IMR-90 (cell line): ENCODE results near the gene TRPM8. TPM values are rescaled to one million over a fixed set of nuclear protein-coding genes. Genes with fewer than 3 reads are reported as not detected.
A peak's percentile ranks its signal among the peaks of the same experiment; 100 is the strongest.

Source experiments
- ATAC-seq: fragments of 200-7000 bp; cut with Tn5 transposase; 2 replicates; pipeline ENCODE4 v1.9.1; 2020; ENCODE audit warnings: low read depth, mild to moderate bottlenecking, moderate library complexity
- BruUV-seq: library from RNA; stranded (reverse); fragments of 400-500 nt; replicated peaks from 2 replicates; lab custom pipeline; 2021; lab: Mats Ljungman, UMichigan
- CTCF ChIA-PET: fragments of 300-600 bp; formaldehyde crosslinking; extraction: SDS; loops from one replicate; lab custom pipeline; 2021; ENCODE audit warnings: antibody characterized with exemption; lab: Yijun Ruan, JAX
- POLR2A ChIA-PET: fragments of 300-600 bp; sonication (Branson Sonifier 250); formaldehyde crosslinking; loops from one replicate; lab custom pipeline; 2022; ENCODE audit warnings: antibody characterized with exemption; ENCODE audit not compliant: unreplicated experiment; lab: Charles Lee
- DNase-seq: peaks from one replicate; pipeline ENCODE4 v3.0.0; 2013
- H2AFZ ChIP-seq: replicated peaks from 2 replicates; pipeline ENCODE3; 2013; ENCODE audit warnings: low read length, mild to moderate bottlenecking; ENCODE audit not compliant: poor library complexity
- H2AK5ac ChIP-seq: 2 replicates; pipeline ENCODE4 v1.6.1; 2013; ENCODE audit warnings: low read depth, low read length, inconsistent platforms
- H2AK9ac ChIP-seq: replicated peaks from 2 replicates; pipeline ENCODE3; 2013; ENCODE audit warnings: mild to moderate bottlenecking, low read depth, low read length, moderate library complexity; ENCODE audit not compliant: poor library complexity
- H2BK120ac ChIP-seq: 2 replicates; pipeline ENCODE4 v1.6.1; 2013; ENCODE audit warnings: low read depth, low read length, inconsistent platforms
- H2BK15ac ChIP-seq: 3 replicates; pipeline ENCODE4 v1.6.1; 2013; ENCODE audit warnings: low read depth, low read length, inconsistent platforms
- H2BK20ac ChIP-seq: 2 replicates; pipeline ENCODE4 v1.6.1; 2013; ENCODE audit warnings: low read depth, mild to moderate bottlenecking, inconsistent platforms, low read length, moderate library complexity
- H2BK5ac ChIP-seq: 2 replicates; pipeline ENCODE4 v1.6.1; 2013; ENCODE audit warnings: mild to moderate bottlenecking, low read depth, low read length, inconsistent platforms; ENCODE audit not compliant: poor library complexity, severe bottlenecking
- H3K14ac ChIP-seq: replicated peaks from 2 replicates; pipeline ENCODE4 v1.6.1; 2013; ENCODE audit warnings: low read depth, low read length, inconsistent platforms
- H3K18ac ChIP-seq: 2 replicates; pipeline ENCODE4 v1.6.1; 2013; ENCODE audit warnings: low read depth, low read length, control low read depth
- H3K23ac ChIP-seq: 2 replicates; pipeline ENCODE4 v1.6.1; 2013; ENCODE audit warnings: low read depth, low read length, inconsistent platforms
- H3K27ac ChIP-seq: 2 replicates; pipeline ENCODE4 v1.5.1; 2013; ENCODE audit warnings: mild to moderate bottlenecking, control low read depth, low read length; ENCODE audit not compliant: insufficient read depth
- H3K27me3 ChIP-seq: 2 replicates; pipeline ENCODE4 v1.6.1; 2013; ENCODE audit warnings: low read length; ENCODE audit not compliant: control insufficient read depth, insufficient read depth
- H3K36me3 ChIP-seq: 2 replicates; pipeline ENCODE4 v1.6.1; 2013; ENCODE audit warnings: low read length, mixed read lengths; ENCODE audit not compliant: control insufficient read depth, insufficient read depth
- H3K4ac ChIP-seq: 2 replicates; pipeline ENCODE4 v1.6.1; 2013; ENCODE audit warnings: low read depth, low read length, inconsistent platforms
- H3K4me1 ChIP-seq: 2 replicates; pipeline ENCODE4 v1.6.1; 2013; ENCODE audit warnings: low read length, mixed read lengths; ENCODE audit not compliant: control insufficient read depth, insufficient read depth
- H3K4me2 ChIP-seq: 2 replicates; pipeline ENCODE4 v1.6.1; 2013; ENCODE audit warnings: low read depth, mild to moderate bottlenecking, control low read depth, low read length, moderate library complexity
- H3K4me3 ChIP-seq: 2 replicates; pipeline ENCODE4 v1.5.1; 2013; ENCODE audit warnings: low read depth, mild to moderate bottlenecking, control low read depth, low read length, moderate library complexity; ENCODE audit not compliant: insufficient read depth
- H3K56ac ChIP-seq: 2 replicates; pipeline ENCODE4 v1.6.1; 2013; ENCODE audit warnings: low read length, inconsistent platforms; ENCODE audit not compliant: insufficient read depth; ENCODE audit errors: extremely low read depth
- H3K79me1 ChIP-seq, 2 experiments: 2 replicates each; pipeline ENCODE4 v1.6.1; 2013; ENCODE audit warnings: low read length in 2 of 2, inconsistent platforms in 1 of 2, low read depth in 1 of 2
- H3K9ac ChIP-seq: 2 replicates; pipeline ENCODE4 v1.6.1; 2013; ENCODE audit warnings: low read depth, low read length, control low read depth
- H3K9me1 ChIP-seq: 2 replicates; pipeline ENCODE4 v1.6.1; 2013; ENCODE audit warnings: low read length, inconsistent platforms; ENCODE audit not compliant: insufficient read depth
- H3K9me3 ChIP-seq: 2 replicates; pipeline ENCODE4 v1.6.1; 2013; ENCODE audit warnings: low read length; ENCODE audit not compliant: control insufficient read depth, insufficient read depth
- H4K20me1 ChIP-seq: 2 replicates; pipeline ENCODE4 v1.6.1; 2013; ENCODE audit warnings: low read length, inconsistent platforms; ENCODE audit not compliant: insufficient read depth
- H4K5ac ChIP-seq: 2 replicates; pipeline ENCODE4 v1.6.1; 2013; ENCODE audit warnings: mild to moderate bottlenecking, low read depth, low read length, control low read depth
- H4K8ac ChIP-seq, 2 experiments: 2 replicates each; pipeline ENCODE4 v1.6.1; 2013; ENCODE audit warnings: low read depth in 2 of 2, low read length in 2 of 2, control low read depth in 1 of 2, inconsistent platforms in 1 of 2
- H4K91ac ChIP-seq: 2 replicates; pipeline ENCODE4 v1.6.1; 2013; ENCODE audit warnings: low read depth, low read length, inconsistent platforms; ENCODE audit not compliant: insufficient read depth
- FOS ChIP-seq: fragments of 150-350 bp; IDR thresholded peaks from 2 replicates; pipeline ENCODE4 v1.6.1; 2016; ENCODE audit warnings: low read depth, low read length
- MAFK ChIP-seq: IDR thresholded peaks from 2 replicates; pipeline ENCODE4 v1.6.1; 2012; ENCODE audit warnings: low read depth, low read length, improper control_type of control experiment
- MAZ ChIP-seq: IDR thresholded peaks from 2 replicates; pipeline ENCODE4 v1.6.1; 2012; ENCODE audit warnings: low read depth, mild to moderate bottlenecking, low read length, improper control_type of control experiment, moderate library complexity, borderline replicate concordance
- RCOR1 ChIP-seq: IDR thresholded peaks from 2 replicates; pipeline ENCODE4 v1.6.1; 2012; ENCODE audit warnings: mild to moderate bottlenecking, low read length, improper control_type of control experiment; ENCODE audit not compliant: insufficient replicate concordance
- SMC3 ChIP-seq: fragments of 150-350 bp; IDR thresholded peaks from 2 replicates; pipeline ENCODE4 v1.6.1; 2016; ENCODE audit warnings: low read depth, mild to moderate bottlenecking, antibody characterized with exemption, low read length, moderate library complexity
- WGBS, 2 experiments: methylation state at CpG; one replicate each; pipeline versions ENCODE4 v1.1.5 to v1.1.7; 2013; ENCODE audit warnings: missing lambda C conversion rate in 2 of 2; ENCODE audit not compliant: insufficient read length in 1 of 2; ENCODE audit errors: extremely low coverage in 2 of 2; 5-methylcytosine and 5-hydroxymethylcytosine counted together
- dilution Hi-C: fragments of 300-500 bp; cut with HindIII; formaldehyde crosslinking; loops from one replicate; pipeline ENCODE4 v1.14.3; 2018; ENCODE audit warnings: low sequenced_read_pairs; ENCODE audit not compliant: unreplicated experiment
- in situ Hi-C: fragments of 300-500 bp; cut with MboI; formaldehyde crosslinking; loops from 3 replicates; pipeline ENCODE4 v1.14.3; 2019; ENCODE audit warnings: low sequenced_read_pairs, inconsistent platforms, mixed read lengths
- intact Hi-C: fragments of 100-400 bp; cut with micrococcal nuclease; formaldehyde crosslinking; loops from 2 replicates; pipeline ENCODE4 v1.10.0; 2022
- polyA plus RNA-seq, 3 experiments: library from polyadenylated mRNA; depleted of rRNA; stranded (reverse); fragments of >200 nt; gene quantifications; 2 replicates each; pipeline ENCODE4 v1.2.3, GENCODE V29; 2012; ENCODE audit warnings: low replicate concordance in 1 of 3
- total RNA-seq: library from RNA; depleted of rRNA; stranded (reverse); fragments of >200 nt; gene quantifications from 2 replicates; pipeline ENCODE4 v1.2.3, GENCODE V29; 2012
- TF ChIP-seq, protein P1 (sequence below): fragments of 150-350 bp; IDR thresholded peaks from 2 replicates; pipeline ENCODE4 v1.6.1; 2016; ENCODE audit warnings: low read depth, mild to moderate bottlenecking, low read length, moderate library complexity, borderline replicate concordance
- TF ChIP-seq, protein P2 (sequence below): conservative IDR thresholded peaks from 2 replicates; pipeline ENCODE4 v1.5.1; 2012; ENCODE audit warnings: mild to moderate bottlenecking, low read depth, low read length, improper control_type of control experiment

The TRPM8 gene
- total and polyA plus RNA-seq, 2 of the 4 experiments (the other 2 are of a cell fraction) = not detected

DNA sequence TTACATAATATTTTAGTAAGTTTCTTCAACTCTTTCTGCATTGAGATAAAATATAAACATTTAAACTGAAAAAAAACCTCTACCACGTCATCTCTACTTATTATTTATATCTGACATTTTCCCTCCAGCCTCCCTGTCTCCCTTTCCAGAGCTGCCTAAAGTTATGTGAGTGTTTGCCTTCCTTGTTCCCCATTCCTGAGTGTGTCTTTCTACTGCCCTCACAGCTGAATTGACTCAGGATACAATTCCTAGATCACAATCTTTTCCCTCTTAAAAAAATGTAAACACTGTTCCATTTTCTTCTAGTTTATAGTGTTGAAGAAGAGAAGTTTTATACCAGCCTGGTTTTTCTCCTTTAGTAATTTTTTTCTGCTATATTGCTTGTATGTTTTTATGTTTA lies 5.3 kb downstream of the TRPM8 start:
- Histone ChIP-seq H2BK20ac (no peak overlapping the region), H4K5ac (no peak overlapping the region), H3K36me3 (no peaks in the 10 kb centered on the region), H3K27me3 (peaks cover 26% of the 10 kb centered on the region), H2BK15ac (no peak overlapping the region), H3K9me3 (no peaks in the 10 kb centered on the region), H3K18ac (no peak overlapping the region), H3K9ac (no peak overlapping the region), H4K91ac (no peak overlapping the region), H2AFZ (no peak overlapping the region), H3K14ac (no peak overlapping the region), H2AK5ac (no peak overlapping the region), H2BK5ac (no peak overlapping the region), H3K27ac (no peak overlapping the region), H3K4me2 (no peak overlapping the region), H4K8ac (no peak overlapping the region), H2AK9ac (no peak overlapping the region), H3K4me3 (no peak overlapping the region), H4K20me1 (no peaks in the 10 kb centered on the region), H3K4ac (no peak overlapping the region), H3K56ac (no peak overlapping the region), H3K23ac (no peak overlapping the region), H2BK120ac (no peak overlapping the region), H3K4me1 (peaks cover 5% of the 10 kb centered on the region; the same call in 1 of the 2 replicates), H3K79me1 (no peaks in the 10 kb centered on the region), H3K9me1 (no peaks in the 10 kb centered on the region)
- in situ Hi-C loops (no loop called here), dilution Hi-C loops (no loop called here), intact Hi-C loops (no loop called here)
- no TSS peak for BruUV-seq
- POLR2A ChIA-PET = no interaction called here
- ATAC-seq (peak; percentile 70), DNase-seq (peak; percentile 41)
- CTCF ChIA-PET = no interaction called here
- no peak for TF ChIP-seq SMC3
- TF ChIP-seq MAFK = no peak
- no peak for TF ChIP-seq MAZ
- TF ChIP-seq RCOR1 = no peak
- no peak for TF ChIP-seq FOS
- TF ChIP-seq, protein P1, sequence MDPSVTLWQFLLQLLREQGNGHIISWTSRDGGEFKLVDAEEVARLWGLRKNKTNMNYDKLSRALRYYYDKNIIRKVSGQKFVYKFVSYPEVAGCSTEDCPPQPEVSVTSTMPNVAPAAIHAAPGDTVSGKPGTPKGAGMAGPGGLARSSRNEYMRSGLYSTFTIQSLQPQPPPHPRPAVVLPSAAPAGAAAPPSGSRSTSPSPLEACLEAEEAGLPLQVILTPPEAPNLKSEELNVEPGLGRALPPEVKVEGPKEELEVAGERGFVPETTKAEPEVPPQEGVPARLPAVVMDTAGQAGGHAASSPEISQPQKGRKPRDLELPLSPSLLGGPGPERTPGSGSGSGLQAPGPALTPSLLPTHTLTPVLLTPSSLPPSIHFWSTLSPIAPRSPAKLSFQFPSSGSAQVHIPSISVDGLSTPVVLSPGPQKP = no peak
- TF ChIP-seq, protein P2, sequence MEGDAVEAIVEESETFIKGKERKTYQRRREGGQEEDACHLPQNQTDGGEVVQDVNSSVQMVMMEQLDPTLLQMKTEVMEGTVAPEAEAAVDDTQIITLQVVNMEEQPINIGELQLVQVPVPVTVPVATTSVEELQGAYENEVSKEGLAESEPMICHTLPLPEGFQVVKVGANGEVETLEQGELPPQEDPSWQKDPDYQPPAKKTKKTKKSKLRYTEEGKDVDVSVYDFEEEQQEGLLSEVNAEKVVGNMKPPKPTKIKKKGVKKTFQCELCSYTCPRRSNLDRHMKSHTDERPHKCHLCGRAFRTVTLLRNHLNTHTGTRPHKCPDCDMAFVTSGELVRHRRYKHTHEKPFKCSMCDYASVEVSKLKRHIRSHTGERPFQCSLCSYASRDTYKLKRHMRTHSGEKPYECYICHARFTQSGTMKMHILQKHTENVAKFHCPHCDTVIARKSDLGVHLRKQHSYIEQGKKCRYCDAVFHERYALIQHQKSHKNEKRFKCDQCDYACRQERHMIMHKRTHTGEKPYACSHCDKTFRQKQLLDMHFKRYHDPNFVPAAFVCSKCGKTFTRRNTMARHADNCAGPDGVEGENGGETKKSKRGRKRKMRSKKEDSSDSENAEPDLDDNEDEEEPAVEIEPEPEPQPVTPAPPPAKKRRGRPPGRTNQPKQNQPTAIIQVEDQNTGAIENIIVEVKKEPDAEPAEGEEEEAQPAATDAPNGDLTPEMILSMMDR = no peak
- no CpG with 5 or more reads among the region's 1 CpG for WGBS, 2 experiments
